Non-pigmented ciliary epithelial cell (primary cell): Measurements from ENCODE around the gene SPAG4.

ENCODE experiments used
- DNase-seq: peaks from one replicate; pipeline ENCODE4 v3.0.0-alpha.2; 2010; ENCODE audit warnings: low read depth

SPAG4 gene

GRCh38 chr20:35615667-35616464 is at the start of gene SPAG4:
TSS of gene SPAG4 (plus strand) at chr20:35615829. CDS start at chr20:35616004, 175 bp downstream.
- DNase-seq: peak; percentile 98

DNA sequence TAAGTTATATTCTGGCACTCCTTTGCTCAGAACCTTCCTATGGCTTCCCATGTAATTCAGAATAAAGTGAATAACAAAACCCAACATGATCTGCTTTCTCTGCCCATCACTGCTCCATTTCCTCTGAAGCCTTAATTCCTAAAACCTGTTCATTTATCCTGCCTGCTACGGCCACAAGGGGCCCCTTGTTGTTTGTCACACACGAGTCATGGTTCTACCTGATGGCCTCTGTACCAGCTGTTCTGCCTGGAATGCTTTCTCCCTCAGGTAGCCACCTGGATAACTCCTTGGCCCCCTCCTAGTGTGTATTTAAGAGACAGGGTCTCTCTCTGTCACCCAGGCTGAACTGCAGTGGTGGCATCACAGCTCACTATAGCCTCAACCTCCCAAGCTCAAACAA is 47.0 kb upstream of the SPAG4 start:
- DNase-seq: no peak

DNA sequence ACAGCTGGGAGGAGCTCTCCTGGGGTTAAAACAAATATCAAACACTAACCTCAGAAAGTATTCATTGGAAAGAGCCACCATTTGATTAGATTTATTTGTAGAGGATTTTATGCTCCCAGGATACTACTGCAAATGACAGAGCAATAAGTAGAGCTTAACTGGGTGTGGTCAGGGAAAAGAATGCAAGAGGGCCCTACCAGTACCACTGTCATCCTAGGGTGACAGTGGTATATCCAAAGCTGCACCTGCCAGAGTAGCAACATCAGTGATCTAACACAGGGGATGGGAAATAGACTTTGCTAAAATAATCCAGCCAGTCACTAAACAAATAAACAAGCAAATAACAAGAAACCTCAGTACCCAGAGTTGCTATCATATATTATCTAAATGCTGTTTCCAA is 44.1 kb upstream of the SPAG4 start:
- DNase-seq: no peak

- DNase-seq: no peak
Measured at GRCh38 chr20:35572838-35573237, 42.8 kb upstream of the SPAG4 start.

DNA sequence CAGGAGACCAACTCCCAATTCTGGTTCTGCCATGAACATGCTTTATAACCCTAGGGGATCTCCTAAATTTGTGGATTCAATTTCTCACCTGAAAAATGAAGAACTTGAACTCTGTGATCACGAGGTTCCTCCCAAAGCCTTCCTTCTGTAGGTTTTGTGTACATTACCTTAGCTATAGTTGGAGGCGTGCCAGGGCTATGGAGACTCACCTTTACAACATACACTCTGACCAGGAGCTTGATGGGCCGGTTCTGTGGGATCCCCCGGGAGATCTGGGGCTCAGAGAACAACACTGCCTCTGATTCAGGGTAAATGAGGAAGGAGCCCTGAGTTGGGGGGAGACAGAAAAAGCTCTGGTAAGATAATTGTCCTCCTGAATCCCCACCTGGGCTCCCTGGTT is 39.7 kb upstream of the SPAG4 start:
- DNase-seq: no peak

DNA sequence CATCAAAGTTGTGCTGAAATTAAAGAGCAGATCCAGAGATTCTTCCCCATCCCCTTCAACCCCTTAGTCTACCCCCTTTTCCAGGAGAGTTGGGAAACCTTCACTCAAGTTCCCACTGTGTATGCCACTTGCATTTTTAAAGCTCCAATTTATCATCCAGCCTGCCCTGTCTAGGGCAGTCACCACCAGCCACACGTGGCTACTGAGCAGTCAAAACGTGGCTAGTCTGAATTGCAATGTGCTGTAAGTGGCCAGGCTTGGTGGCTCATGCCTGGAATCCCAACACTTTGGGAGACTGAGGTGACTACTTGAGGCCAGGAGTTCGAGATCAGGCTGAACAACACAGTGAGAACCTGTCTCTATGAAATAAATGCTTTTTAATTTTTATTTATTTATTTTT is 38.8 kb upstream of the SPAG4 start:
- DNase-seq: no peak

DNA sequence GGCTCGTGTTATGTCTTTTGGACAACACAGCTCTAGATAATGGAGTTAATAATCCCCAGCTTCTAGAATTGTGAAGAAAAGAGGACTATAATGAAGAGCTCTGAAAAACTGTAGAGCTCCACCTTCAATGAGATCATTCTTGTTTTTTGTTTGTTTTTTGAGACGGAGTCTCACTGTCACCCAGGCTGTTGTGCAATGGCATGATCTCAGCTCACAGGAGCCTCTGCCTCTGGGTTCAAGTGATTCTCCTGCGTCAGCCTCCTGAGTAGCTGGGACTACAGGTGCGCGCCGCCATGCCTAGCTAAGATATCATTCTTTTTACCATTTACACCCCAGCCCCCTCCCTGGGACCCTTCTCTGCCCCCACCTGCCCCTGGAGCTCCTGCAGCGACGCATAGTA is 37.2 kb upstream of the SPAG4 start:
- no peak for DNase-seq

- DNase-seq: no peak
Measured at GRCh38 chr20:35579196-35579595, 36.4 kb upstream of the SPAG4 start.

- no peak for DNase-seq
Measured at GRCh38 chr20:35582131-35582530, 33.5 kb upstream of the SPAG4 start.

GRCh38 chr20:35582741-35583404 is 32.8 kb upstream of the SPAG4 start:
- DNase-seq: no peak

- no peak for DNase-seq
Measured at GRCh38 chr20:35583636-35584560, 31.7 kb upstream of the SPAG4 start.

GRCh38 chr20:35586751-35587425 is 28.7 kb upstream of the SPAG4 start:
- DNase-seq: no peak

GRCh38 chr20:35587436-35587835 is 28.2 kb upstream of the SPAG4 start:
- no peak for DNase-seq

DNA sequence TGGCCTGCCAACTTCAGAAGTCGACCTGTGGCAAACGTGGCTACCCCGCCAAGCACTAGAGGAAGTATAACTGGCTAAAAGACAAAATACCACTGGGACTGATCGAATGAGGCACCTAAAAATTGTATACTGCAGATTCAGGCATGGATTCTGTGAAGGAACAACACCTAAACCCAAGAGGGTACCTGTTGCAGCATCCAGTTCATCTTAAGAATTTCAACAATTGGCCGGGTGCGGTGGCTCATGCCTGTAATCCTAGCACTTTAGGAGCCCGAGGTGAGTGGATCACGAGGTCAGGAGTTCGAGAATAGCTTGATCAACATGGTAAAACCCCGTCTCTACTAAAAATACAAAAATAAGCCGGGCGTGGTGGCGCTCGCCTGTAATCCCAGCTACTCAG is 27.2 kb upstream of the SPAG4 start:
- no peak for DNase-seq

- DNase-seq: no peak
Measured at GRCh38 chr20:35592339-35592974, 23.2 kb upstream of the SPAG4 start.

DNA sequence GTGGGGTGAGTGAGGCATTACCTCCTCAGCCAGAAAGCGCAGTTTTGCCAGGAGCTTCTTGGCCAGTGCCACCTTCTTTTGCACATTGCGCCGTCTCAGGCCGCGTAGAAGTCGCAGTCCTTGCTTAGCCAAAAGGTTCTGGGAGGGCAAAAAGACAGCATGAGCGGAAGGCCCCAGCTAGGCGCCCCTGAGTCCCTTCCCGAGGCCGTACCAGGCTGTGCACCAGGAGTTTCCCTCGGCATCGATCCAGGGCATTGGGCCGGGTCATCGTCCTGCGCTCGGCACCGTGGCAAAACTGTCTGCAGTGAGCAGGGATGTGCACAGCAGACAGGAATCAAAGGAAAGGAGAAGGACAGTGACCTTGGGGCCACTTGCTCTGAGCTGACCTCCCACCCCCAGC is 20.2 kb upstream of the SPAG4 start:
- no peak for DNase-seq

DNA sequence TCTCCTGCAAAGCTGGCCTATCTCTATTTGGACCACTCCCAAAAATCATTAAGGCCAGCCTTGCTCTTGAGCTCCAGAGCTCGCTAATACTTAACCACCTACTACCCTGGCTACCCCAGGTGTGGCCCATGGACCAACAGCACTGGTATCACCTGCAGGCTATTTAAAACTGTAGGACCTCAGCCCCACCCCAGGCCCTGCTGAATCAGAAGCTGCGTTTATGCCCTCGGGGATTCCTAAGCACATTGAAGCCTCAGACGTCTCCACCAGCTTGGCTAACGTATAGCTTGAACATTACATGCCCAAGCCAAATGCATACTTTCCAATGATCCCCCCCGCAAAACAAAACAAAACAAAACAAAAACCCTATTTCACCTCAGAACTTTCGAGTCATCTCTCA is 19.7 kb upstream of the SPAG4 start:
- DNase-seq: no peak

DNA sequence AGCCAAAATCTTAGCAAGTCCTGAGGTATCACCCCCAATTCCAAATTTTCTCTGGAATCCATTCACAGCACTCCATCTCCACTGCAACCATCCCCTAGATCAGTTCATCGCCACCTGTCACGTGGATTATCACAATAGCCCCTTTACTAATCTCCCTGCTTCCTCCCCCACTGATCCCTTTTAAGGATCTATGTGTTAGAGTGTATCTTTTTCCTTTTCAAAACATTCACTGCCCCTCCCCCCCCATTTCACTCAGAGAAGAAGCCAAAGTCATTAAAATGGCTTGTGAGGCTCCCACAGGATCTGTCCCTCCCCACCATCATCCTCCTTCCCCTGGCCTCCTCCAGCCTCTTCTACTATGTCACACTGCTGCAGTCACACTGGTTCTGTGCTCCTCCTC is 18.4 kb upstream of the SPAG4 start:
- no peak for DNase-seq

- DNase-seq: no peak
Measured at GRCh38 chr20:35598476-35598875, 17.2 kb upstream of the SPAG4 start.

- no peak for DNase-seq
Measured at GRCh38 chr20:35598899-35599775, 16.5 kb upstream of the SPAG4 start.

GRCh38 chr20:35599776-35600120 is 15.9 kb upstream of the SPAG4 start:
- no peak for DNase-seq
